Epidermal melanocyte (primary cell): ENCODE measurements around the gene PCDHGA6.
"Not testable (repeated sequence)": the region's sequence is repeated elsewhere in the genome, so short reads cannot be mapped to it uniquely, and the experiment has no call there.

Experiments
- DNase-seq: peaks from one replicate; pipeline ENCODE4 v3.0.0; 2011; ENCODE audit warnings: low spot score; ENCODE audit not compliant: insufficient read length

PCDHGA6 gene

GRCh38 chr5:141373673-141374317, at the start of gene PCDHGA6:
Gene PCDHGA6, plus strand, starts transcription at chr5:141373891. Its CDS starts 193 bp downstream, at chr5:141374084.
- DNase-seq = no peak

GRCh38 chr5:141326088-141326854, 47.4 kb upstream of the PCDHGA6 start:
- no peak for DNase-seq

GRCh38 chr5:141328231-141328630, 45.5 kb upstream of the PCDHGA6 start:
- no peak for DNase-seq

- no peak for DNase-seq
Observed at GRCh38 chr5:141330299-141331080, 43.2 kb upstream of the PCDHGA6 start, which contains the start of gene PCDHGA1. Gene PCDHGA1, plus strand, starts transcription at chr5:141330514.

GRCh38 chr5:141332571-141332970, 41.1 kb upstream of the PCDHGA6 start:
- not testable (repeated sequence) for DNase-seq

GRCh38 chr5:141338538-141339306, 35.0 kb upstream of the PCDHGA6 start, which contains the start of gene PCDHGA2:
Gene PCDHGA2, plus strand, starts transcription at chr5:141338760.
- no peak for DNase-seq

GRCh38 chr5:141340781-141341354, 32.8 kb upstream of the PCDHGA6 start:
- DNase-seq = not testable (repeated sequence)

- DNase-seq = no peak
Observed at GRCh38 chr5:141342773-141343172, 30.9 kb upstream of the PCDHGA6 start.

- DNase-seq = no peak
Observed at GRCh38 chr5:141343242-141343952, 30.3 kb upstream of the PCDHGA6 start, which contains the start of gene PCDHGA3. Gene PCDHGA3, plus strand, starts transcription at chr5:141343829. Its CDS starts 205 bp downstream, at chr5:141344034.

- DNase-seq = no peak
Observed at GRCh38 chr5:141343953-141344463, 29.7 kb upstream of the PCDHGA6 start.

GRCh38 chr5:141345327-141345726, 28.4 kb upstream of the PCDHGA6 start:
- DNase-seq = no peak

- DNase-seq = not testable (repeated sequence)
Observed at GRCh38 chr5:141346017-141346416, 27.7 kb upstream of the PCDHGA6 start.

- DNase-seq = no peak
Observed at GRCh38 chr5:141349917-141350619, 23.6 kb upstream of the PCDHGA6 start, which contains the start of gene PCDHGB1. Gene PCDHGB1, plus strand, starts transcription at chr5:141350099. Its CDS starts 162 bp downstream, at chr5:141350261.

- DNase-seq = no peak
Observed at GRCh38 chr5:141351591-141351990, 22.1 kb upstream of the PCDHGA6 start.

- DNase-seq = no peak
Observed at GRCh38 chr5:141354900-141355469, 18.7 kb upstream of the PCDHGA6 start, which contains the start of gene PCDHGA4. Gene PCDHGA4, plus strand, starts transcription at chr5:141355021. Its CDS starts 87 bp downstream, at chr5:141355108.

GRCh38 chr5:141355641-141356040, 18.1 kb upstream of the PCDHGA6 start:
- no peak for DNase-seq

GRCh38 chr5:141356133-141356532, 17.6 kb upstream of the PCDHGA6 start:
- DNase-seq = no peak

- DNase-seq = no peak
Observed at GRCh38 chr5:141356950-141357349, 16.7 kb upstream of the PCDHGA6 start.
